NCI-H1417 treated with DMSO at 0.1 percent for 48 hours (cell line): ENCODE results near the gene MBOAT2.
"Not testable (repeated sequence)": the region's sequence is repeated elsewhere in the genome, so short reads cannot be mapped to it uniquely, and the experiment has no call there.

Experiments used
- DNase-seq: peaks from one replicate; lab custom pipeline; 2025; lab: John Stamatoyannopoulos, UW

The MBOAT2 gene

GRCh38 chr2:8896671-8897070 lies 106.8 kb downstream of the MBOAT2 start:
- not testable (repeated sequence) for DNase-seq

- DNase-seq = not testable (repeated sequence)
These were observed 108.2 kb downstream of the MBOAT2 start for GRCh38 chr2:8895087-8895912.

GRCh38 chr2:8893978-8894820 lies 109.3 kb downstream of the MBOAT2 start:
- DNase-seq = no peak

GRCh38 chr2:8893474-8893873 lies 110.0 kb downstream of the MBOAT2 start:
- no peak for DNase-seq

GRCh38 chr2:8892111-8892510 lies 111.4 kb downstream of the MBOAT2 start:
- DNase-seq = no peak

- no peak for DNase-seq
These were observed 113.5 kb downstream of the MBOAT2 start for GRCh38 chr2:8889978-8890377.

GRCh38 chr2:8888963-8889362 lies 114.5 kb downstream of the MBOAT2 start:
- no peak for DNase-seq

- DNase-seq = no peak
These were observed 116.6 kb downstream of the MBOAT2 start for GRCh38 chr2:8886876-8887275.

GRCh38 chr2:8886202-8886518 lies 117.3 kb downstream of the MBOAT2 start:
- DNase-seq = no peak

GRCh38 chr2:8885449-8886201 lies 117.9 kb downstream of the MBOAT2 start:
- no peak for DNase-seq

- DNase-seq = no peak
These were observed 118.7 kb downstream of the MBOAT2 start for GRCh38 chr2:8884812-8885211.

- no peak for DNase-seq
These were observed 121.4 kb downstream of the MBOAT2 start for GRCh38 chr2:8882094-8882493.

GRCh38 chr2:8877894-8878293 lies 125.6 kb downstream of the MBOAT2 start:
- DNase-seq = no peak

GRCh38 chr2:8877332-8877731 lies 126.2 kb downstream of the MBOAT2 start:
- DNase-seq = no peak

GRCh38 chr2:8876628-8877027 lies 126.9 kb downstream of the MBOAT2 start:
- DNase-seq = no peak

- DNase-seq = peak; percentile 59
These were observed 130.6 kb downstream of the MBOAT2 start for GRCh38 chr2:8872821-8873432.

GRCh38 chr2:8870441-8870840 lies 133.0 kb downstream of the MBOAT2 start:
- DNase-seq = no peak

- DNase-seq = no peak
These were observed 136.1 kb downstream of the MBOAT2 start for GRCh38 chr2:8867363-8867762.

- DNase-seq = no peak
These were observed 140.0 kb downstream of the MBOAT2 start for GRCh38 chr2:8863331-8863953.

- no peak for DNase-seq
These were observed 141.3 kb downstream of the MBOAT2 start for GRCh38 chr2:8862230-8862629.

GRCh38 chr2:8861797-8862196 lies 141.7 kb downstream of the MBOAT2 start:
- DNase-seq = no peak

GRCh38 chr2:8860239-8860638 lies 143.2 kb downstream of the MBOAT2 start:
- no peak for DNase-seq
